Testis (tissue), 2 donors: ENCODE results near the gene FUT8.

Experiments used
- POLR2A ChIP-seq: fragments of 450-650 bp; IDR thresholded peaks from one replicate; pipeline ENCODE4 v1.6.1; 2017; ENCODE audit warnings: antibody characterized with exemption, mild to moderate bottlenecking, moderate library complexity
- TF ChIP-seq, protein P1 (sequence below), 3 experiments: fragments of 450-650 bp in 2 of 3; fragments of 200-600 bp in 1 of 3; sonication (generic) in 1 of 3; IDR thresholded peaks; one replicate each; pipeline ENCODE4 v1.5.1; 2016 to 2019; ENCODE audit warnings: antibody characterized with exemption in 3 of 3, mild to moderate bottlenecking in 2 of 3, moderate library complexity in 1 of 3

DNA sequence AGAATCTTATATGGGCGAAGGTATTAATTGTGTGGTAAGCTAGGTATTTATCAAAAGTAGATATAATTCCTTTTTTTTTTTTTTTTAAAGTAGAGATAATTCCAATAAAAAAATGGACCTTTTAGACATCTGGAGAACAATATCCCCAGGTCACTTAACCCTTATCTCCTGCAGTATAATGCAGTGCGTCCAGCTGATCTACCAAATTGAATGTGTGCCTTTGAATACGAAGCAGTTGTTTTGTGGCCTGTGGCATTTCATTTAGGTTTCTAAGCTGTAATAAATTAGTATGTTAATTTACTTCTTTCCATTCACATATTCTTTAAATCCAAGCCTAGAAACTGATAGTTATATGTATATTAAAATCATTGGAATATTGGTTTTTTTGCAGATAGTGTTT, 3.1 kb downstream of the FUT8 start:
- TF ChIP-seq, protein P1, sequence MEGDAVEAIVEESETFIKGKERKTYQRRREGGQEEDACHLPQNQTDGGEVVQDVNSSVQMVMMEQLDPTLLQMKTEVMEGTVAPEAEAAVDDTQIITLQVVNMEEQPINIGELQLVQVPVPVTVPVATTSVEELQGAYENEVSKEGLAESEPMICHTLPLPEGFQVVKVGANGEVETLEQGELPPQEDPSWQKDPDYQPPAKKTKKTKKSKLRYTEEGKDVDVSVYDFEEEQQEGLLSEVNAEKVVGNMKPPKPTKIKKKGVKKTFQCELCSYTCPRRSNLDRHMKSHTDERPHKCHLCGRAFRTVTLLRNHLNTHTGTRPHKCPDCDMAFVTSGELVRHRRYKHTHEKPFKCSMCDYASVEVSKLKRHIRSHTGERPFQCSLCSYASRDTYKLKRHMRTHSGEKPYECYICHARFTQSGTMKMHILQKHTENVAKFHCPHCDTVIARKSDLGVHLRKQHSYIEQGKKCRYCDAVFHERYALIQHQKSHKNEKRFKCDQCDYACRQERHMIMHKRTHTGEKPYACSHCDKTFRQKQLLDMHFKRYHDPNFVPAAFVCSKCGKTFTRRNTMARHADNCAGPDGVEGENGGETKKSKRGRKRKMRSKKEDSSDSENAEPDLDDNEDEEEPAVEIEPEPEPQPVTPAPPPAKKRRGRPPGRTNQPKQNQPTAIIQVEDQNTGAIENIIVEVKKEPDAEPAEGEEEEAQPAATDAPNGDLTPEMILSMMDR (IDR thresholded peaks at IDR 0.05), result no peak
- TF ChIP-seq POLR2A, result no peak
